Breast epithelium (tissue), 3 donors: ENCODE results near the gene AKAP9.

ENCODE experiments used
- CTCF ChIP-seq, 3 donors: fragments of 450-650 bp; IDR thresholded peaks; one replicate each; pipeline ENCODE4 v1.5.1; 2016 to 2017; ENCODE audit warnings: antibody characterized with exemption in 3 of 3, mild to moderate bottlenecking in 3 of 3, moderate library complexity in 3 of 3
- POLR2A ChIP-seq: fragments of 450-650 bp; IDR thresholded peaks from one replicate; pipeline ENCODE4 v1.6.1; 2016; ENCODE audit warnings: antibody characterized with exemption, mild to moderate bottlenecking, moderate library complexity
- POLR2AphosphoS5 ChIP-seq, 3 donors: sonication (generic); formaldehyde crosslinking; IDR thresholded peaks; one replicate each; pipeline ENCODE4 v1.6.1; 2017; ENCODE audit warnings: antibody characterized with exemption in 3 of 3

- TF ChIP-seq CTCF (IDR thresholded peaks at IDR 0.05), result no peak
- TF ChIP-seq POLR2A, result no peak
- TF ChIP-seq POLR2AphosphoS5 (IDR thresholded peaks at IDR 0.05), result no peak
Measured at GRCh38 chr7:92116949-92117348, 176.3 kb downstream of the AKAP9 start.
